ENCODE measurements around the gene ST6GAL2. TPM values are rescaled to one million over a fixed set of nuclear protein-coding genes. Genes with fewer than 3 reads are reported as not detected.

ST6GAL2 gene
- total and polyA plus RNA-seq, 9 of the 15 experiments (the other 6 are each of a cell fraction or from before 2014, with no cell fraction given) = not detected

GRCh38 chr2:106845716-106846115, 40.3 kb downstream of the ST6GAL2 start:
- no peak for TF ChIP-seq CLOCK (CRISPR knock-in tag; IDR thresholded peaks at IDR 0.05; ENCODE audit: borderline replicate concordance)
- TF ChIP-seq PRPF4 (IDR thresholded peaks at IDR 0.05; ENCODE audit: insufficient read depth, low read depth, low read length, poor library complexity, severe bottlenecking) = no peak
- no peak for TF ChIP-seq MAFF (IDR thresholded peaks at IDR 0.05; ENCODE audit: low read length)
- TF ChIP-seq NR2F6 (CRISPR knock-in tag; IDR thresholded peaks at IDR 0.05) = no peak
- TF ChIP-seq ZNF778 (CRISPR knock-in tag; IDR thresholded peaks at IDR 0.05) = no peak
- no peak for TF ChIP-seq ZSCAN32 (CRISPR knock-in tag; IDR thresholded peaks at IDR 0.05)
- TF ChIP-seq DMBX1 (CRISPR knock-in tag; IDR thresholded peaks at IDR 0.05; ENCODE audit: borderline replicate concordance) = no peak
- TF ChIP-seq FIP1L1 (IDR thresholded peaks at IDR 0.05; ENCODE audit: low read depth, low read length, poor library complexity, severe bottlenecking) = no peak
- TF ChIP-seq DEAF1 (CRISPR knock-in tag; IDR thresholded peaks at IDR 0.05) = no peak
- TF ChIP-seq, protein P1, sequence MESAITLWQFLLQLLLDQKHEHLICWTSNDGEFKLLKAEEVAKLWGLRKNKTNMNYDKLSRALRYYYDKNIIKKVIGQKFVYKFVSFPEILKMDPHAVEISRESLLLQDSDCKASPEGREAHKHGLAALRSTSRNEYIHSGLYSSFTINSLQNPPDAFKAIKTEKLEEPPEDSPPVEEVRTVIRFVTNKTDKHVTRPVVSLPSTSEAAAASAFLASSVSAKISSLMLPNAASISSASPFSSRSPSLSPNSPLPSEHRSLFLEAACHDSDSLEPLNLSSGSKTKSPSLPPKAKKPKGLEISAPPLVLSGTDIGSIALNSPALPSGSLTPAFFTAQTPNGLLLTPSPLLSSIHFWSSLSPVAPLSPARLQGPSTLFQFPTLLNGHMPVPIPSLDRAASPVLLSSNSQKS (CRISPR knock-in tag; IDR thresholded peaks at IDR 0.05) = no peak
- no peak for TF ChIP-seq RAD51 (IDR thresholded peaks at IDR 0.05; ENCODE audit: borderline replicate concordance, low read depth)
- no peak for TF ChIP-seq XRCC5 (IDR thresholded peaks at IDR 0.05; ENCODE audit: low read depth, low read length)
- TF ChIP-seq, protein P2, sequence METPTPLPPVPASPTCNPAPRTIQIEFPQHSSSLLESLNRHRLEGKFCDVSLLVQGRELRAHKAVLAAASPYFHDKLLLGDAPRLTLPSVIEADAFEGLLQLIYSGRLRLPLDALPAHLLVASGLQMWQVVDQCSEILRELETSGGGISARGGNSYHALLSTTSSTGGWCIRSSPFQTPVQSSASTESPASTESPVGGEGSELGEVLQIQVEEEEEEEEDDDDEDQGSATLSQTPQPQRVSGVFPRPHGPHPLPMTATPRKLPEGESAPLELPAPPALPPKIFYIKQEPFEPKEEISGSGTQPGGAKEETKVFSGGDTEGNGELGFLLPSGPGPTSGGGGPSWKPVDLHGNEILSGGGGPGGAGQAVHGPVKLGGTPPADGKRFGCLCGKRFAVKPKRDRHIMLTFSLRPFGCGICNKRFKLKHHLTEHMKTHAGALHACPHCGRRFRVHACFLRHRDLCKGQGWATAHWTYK (CRISPR knock-in tag; IDR thresholded peaks at IDR 0.05) = no peak
- no peak for TF ChIP-seq TAF7 (tag; IDR thresholded peaks at IDR 0.05)
- no peak for TF ChIP-seq ZNF699 (CRISPR knock-in tag; IDR thresholded peaks at IDR 0.05; ENCODE audit: insufficient replicate concordance)
- in situ Hi-C loops (cut with MboI) = no loop called here
- no peaks in the 10 kb centered on the region for H3K9me3 ChIP-seq (replicated peaks; ENCODE audit: control insufficient read depth, insufficient read depth, low read depth, low read length)
- H3K27ac ChIP-seq (ENCODE audit: extremely low read depth, low read depth, low read length) = no peak overlapping the region
- H3K36me3 ChIP-seq (ENCODE audit: control insufficient read depth, insufficient read depth, low read length) = no peaks in the 10 kb centered on the region
- intact Hi-C loops (cut with micrococcal nuclease) = no loop called here
- no peak for ATAC-seq
- CTCF ChIA-PET (ENCODE audit: low intra/inter-chr PET ratio) = no interaction called here
- peaks cover 0 to 12% of the 10 kb centered on the region in 2 experiments; a peak in 2 of 5 replicates for H3K27me3 ChIP-seq (ENCODE audit: control insufficient read depth in 2 of 2, insufficient read depth in 2 of 2, low read length in 2 of 2)
- BruUV-seq (replicated peaks) = no TSS peak
- no peak overlapping the region for H3K9ac ChIP-seq (ENCODE audit: insufficient read depth in 1 of 2, low read depth in 2 of 2, low read length in 2 of 2)
- H3K79me2 ChIP-seq (ENCODE audit: control insufficient read depth, insufficient read depth, low read length) = no peaks in the 10 kb centered on the region
- H3K9me1 ChIP-seq (ENCODE audit: control insufficient read depth, insufficient read depth, low read length) = no peaks in the 10 kb centered on the region
- 2% methylated on average over 6 of the region's 6 CpGs for WGBS (ENCODE audit: insufficient coverage, low coverage, missing lambda C conversion rate)
- no peak for DNase-seq (ENCODE audit: extremely low read depth in 1 of 4, low spot score in 3 of 4)
- POLR2A ChIA-PET = no interaction called here
- H3K4me2 ChIP-seq (ENCODE audit: insufficient read depth, low read length) = no peak overlapping the region
- no peak overlapping the region for H2AFZ ChIP-seq (ENCODE audit: low read depth, low read length)
- H3K4me3 ChIP-seq = no peak overlapping the region
- no peaks in the 10 kb centered on the region for H3K4me1 ChIP-seq (replicated peaks in 1 of 2; ENCODE audit: control insufficient read depth in 2 of 2, insufficient read depth in 2 of 2, low read length in 2 of 2)
- FAIRE-seq = no peak
- H4K20me1 ChIP-seq (replicated peaks; ENCODE audit: control insufficient read depth, insufficient read depth, low read length) = no peaks in the 10 kb centered on the region
